ENCODE data around the gene MYO16. TPM values are rescaled to one million over a fixed set of nuclear protein-coding genes. Genes with fewer than 3 reads are reported as not detected.

Gene MYO16
- total RNA-seq, 1 experiment from 2014 or later: 0.06 TPM

DNA sequence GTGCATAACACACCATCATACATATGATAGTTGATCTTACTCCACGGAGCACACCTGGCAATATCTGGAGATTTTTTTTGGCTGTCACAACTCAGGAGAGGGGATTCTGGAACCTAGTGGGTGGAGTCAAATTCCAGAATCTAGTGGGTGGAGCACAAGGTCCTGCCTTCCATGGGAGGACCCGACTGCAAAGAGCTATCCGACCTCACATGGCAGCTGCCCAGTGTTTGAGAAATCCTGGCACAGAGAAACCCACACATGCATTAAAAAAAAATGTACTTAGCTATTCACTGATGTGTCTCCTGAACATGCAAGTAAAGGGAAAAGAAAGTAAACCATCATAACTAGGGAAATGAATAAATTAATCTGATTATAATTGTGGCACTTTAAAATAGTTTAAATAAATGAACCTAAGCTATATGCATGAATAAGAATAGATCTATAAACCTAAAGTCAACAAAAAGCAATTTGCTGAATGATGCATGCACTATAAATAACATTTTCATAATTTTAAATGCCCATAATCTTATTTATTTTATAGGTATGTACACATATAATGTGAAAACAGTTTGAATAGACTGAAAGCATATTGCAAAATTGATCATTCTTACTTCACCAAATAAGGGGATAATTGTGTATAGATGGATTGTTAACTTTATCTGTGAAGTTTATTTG lies 300.3 kb downstream of the MYO16 start:
- no peak for DNase-seq (ENCODE audit: low read depth)

DNA sequence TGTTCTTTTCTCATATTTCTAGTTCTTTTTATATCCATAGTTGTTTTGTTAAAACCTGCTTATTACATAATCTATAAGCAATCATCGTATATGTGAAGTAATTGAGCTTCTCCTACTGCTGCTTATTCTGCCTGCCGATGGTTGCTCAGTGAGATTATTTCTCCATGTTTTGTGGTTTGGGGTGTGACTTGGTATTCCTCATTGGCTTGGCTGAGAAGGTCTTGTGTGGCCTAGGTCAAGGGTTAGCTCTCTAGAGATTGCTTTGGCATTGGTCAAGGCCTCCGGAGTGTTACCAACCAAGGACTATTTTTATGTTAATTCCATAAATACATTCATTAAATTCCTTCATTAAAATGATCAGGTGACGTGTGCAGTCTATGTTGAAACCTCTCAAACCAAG lies 302.8 kb downstream of the MYO16 start:
- DNase-seq (ENCODE audit: low read depth): no peak

DNA sequence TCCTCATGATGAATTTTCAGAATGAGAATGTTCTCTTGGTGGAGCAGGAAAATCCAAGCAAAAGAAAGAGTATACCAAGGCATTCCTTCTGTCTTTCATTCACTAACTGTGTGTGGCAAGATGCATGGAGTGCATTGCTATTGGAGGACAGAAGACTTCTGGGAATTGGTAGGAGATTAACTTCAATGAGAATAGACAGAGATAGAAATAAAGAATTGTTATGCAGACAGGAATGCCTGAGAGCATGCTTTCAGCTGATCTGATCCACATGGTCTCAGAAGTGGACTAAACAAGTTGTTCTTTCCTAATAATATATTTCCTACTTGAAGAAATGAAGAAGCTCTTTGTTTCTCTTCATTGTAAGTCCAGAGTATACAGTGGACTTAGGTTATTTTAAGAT lies 303.6 kb downstream of the MYO16 start:
- DNase-seq (ENCODE audit: low read depth): no peak

DNA sequence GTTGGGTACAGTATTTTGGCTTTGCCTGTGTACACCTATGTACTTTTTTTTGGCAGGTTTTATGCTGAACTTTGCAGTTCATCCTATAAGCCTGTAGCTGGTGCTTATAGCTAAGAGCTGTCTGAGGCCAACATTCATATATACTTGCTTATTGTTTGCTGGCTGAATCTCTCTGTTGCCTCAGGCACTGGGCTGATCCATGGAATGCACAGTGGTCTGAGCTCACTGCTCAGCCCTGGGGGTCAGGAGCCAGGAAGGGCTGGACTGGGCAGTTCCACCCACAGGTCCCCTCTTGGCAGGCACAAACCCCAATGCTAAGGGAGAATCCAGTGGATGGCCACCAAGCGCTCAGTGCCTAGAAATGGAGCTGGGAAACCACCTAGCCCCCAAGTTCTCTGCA lies 308.7 kb downstream of the MYO16 start:
- no peak for DNase-seq (ENCODE audit: low read depth)

DNA sequence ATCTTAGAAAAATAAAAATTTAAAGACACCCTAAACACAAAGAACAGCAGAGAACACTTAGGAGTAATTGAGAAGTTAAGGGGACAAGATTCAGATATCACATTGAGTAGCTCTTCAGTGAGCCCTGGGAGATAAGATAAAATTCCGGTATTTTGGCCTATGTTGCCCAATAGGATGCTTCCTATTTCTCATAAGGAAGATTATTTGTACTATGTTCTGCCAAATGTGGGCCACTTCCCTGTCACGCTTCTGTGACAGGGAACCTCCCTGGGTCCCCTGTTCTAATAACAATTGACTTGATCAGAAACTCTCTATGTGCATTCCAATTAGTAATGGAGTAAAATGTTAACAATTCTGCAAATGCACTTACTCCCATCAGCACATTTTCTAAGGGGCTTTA lies 310.7 kb downstream of the MYO16 start:
- no peak for DNase-seq (ENCODE audit: low read depth)

DNA sequence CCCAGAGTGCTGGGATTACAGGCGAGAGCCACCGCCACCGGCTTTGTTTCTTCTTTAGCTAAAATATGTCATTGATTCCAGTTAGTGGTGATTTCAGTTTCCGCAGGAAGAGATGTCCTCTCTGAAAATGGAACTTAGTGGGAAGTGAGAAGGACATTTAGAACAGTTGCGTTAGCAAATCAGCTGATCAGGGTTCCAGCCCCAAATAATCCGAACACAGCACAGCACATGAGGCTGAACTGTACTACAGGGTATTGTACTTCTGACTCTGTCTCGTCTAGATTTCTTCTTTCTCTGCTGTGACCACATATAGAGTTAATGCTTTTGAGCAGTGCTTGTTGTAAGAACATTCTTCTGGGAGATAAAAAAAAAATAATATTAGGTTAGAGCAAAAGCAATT lies 314.4 kb downstream of the MYO16 start:
- no peak for DNase-seq (ENCODE audit: low read depth)

DNA sequence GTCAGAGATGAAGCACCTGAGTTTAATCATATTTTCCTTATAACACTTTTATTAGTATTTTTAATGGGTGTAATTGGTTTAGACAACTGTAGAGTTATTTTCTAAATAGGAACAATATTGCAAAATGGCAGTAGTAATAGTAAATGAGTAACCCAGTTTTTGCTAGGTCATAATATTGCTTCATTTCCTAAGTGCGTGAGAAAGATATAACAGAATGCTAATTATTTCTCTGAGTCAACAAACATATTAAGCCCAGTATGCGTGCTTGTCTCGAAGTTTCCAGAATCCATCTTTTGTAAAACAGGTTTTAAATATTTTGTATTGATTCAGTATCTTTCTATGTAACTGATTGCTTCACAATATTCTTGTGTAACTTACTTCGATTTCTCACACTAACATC lies 315.3 kb downstream of the MYO16 start:
- no peak for DNase-seq (ENCODE audit: low read depth)

DNA sequence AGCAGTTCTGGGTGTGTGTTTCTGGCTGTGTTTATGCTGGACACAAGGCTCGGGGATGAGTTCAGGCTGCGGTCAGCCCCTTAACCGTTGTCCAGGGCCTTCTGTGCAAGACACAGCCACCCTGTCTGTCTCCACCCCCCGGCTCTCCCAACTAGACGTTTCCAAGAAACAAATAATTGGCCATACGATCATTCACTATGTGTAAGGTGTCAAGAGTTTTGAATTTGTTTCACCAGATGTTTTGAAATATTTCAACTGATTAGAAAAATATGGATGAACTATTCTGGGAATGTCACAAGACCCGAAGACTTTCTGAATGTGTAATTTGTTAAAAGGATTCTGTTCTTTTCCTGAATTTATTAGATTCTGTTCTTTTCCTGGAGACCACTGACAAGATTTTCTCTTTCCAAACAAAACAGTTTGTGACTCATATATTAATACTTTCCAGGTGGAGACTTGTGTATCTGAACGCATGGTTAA lies 318.2 kb downstream of the MYO16 start:
- no peak for DNase-seq (ENCODE audit: low read depth)

DNA sequence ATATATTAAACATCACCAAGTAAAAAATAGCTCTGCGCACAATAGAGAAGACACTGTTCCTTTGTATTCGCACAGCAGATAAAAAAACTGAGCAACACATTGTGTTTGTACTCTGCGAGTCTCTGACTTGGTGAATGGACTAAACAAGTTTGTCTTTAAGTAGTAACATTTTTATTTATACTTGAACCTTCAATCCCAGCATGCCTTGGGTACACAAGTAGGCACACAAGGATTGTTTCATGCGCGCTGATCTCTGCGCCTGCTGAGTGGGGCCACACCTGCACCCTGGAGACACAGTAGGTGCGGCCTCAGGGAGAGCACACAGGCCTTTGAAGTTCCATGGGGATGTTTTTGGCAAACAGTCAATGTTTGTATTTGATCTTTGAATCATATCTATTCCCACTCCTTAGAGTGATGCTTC lies 318.9 kb downstream of the MYO16 start:
- DNase-seq (ENCODE audit: low read depth): no peak

DNA sequence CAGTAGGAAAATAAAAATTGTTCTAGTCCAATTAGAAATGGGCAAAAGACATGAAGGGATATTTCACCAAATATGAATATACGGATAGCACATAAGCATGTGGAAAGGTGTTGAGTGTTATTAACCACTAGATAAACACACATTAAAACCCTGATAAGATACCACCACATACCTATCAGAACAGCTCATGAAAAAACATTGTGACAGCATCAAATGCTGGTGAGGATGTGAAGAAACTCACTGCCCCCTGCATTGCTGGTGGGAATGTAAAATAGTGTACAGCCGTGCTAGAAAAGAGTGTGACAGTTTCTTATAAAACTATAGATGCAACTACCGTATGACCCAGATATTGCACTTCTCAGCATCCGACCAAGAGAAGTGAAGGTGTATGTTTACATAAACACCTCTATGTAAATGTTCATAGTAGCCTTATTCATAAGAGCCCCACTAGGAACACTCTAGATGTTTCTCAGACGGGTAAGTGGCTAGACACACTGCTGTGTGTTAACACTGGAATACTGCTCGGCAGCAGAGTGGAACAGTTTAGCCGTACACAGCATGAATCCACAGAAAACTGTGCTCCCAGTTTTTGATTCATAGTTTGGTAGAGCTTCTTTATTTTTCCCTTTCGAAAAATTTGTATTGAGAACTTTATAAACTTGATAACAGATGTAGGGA lies 321.1 kb downstream of the MYO16 start:
- DNase-seq (ENCODE audit: low read depth): peak; percentile 45

DNA sequence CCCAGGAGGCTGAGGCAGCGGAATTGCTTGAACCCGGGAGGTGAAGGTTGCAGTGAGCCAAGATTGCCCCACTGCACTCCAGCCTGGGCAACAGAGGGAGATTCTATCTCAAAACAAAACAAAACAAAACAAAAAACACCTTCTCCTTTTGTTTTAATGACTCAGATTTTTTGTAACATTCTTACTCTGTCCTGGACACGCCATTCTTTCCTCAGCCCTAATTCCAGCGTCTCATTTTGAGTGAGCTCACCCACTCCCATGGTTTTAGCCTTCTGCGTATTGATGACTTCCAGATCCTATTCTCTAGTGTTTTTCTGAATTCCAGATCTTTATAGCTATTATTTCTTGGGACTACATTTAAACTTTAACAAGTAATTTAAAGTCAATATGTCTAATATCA lies 326.3 kb downstream of the MYO16 start:
- no peak for DNase-seq (ENCODE audit: low read depth)

DNA sequence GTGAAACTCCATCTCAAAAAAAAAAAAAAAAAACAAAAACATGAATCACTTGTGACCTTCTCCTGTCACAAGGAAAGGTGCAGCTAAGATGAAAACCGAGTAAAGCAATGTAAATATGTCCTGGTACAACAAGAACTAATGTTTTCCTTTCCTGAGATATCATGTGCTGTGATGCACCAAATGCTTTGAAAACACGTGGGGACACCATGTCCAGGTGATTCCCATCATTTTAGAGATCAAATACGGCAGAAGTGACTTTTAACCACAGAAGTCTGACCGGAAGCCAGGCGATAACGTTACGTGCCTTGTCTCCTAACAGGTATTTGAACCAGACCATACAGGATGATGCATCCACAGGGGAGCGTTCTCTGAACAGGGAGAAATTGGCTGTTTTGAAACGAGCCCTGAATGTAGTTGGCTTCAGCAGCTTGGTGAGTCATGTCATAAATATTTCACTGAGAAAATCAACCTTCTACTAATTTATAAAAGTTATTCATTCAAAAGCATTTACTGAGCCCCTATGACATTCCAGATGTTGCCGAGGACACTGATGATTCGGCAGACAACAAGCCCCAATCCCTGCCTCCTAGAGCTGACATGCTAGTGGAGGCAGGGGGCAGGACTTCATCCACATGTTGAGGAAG lies 328.1 kb downstream of the MYO16 start:
- peak; percentile 40 for DNase-seq (ENCODE audit: low read depth)

DNA sequence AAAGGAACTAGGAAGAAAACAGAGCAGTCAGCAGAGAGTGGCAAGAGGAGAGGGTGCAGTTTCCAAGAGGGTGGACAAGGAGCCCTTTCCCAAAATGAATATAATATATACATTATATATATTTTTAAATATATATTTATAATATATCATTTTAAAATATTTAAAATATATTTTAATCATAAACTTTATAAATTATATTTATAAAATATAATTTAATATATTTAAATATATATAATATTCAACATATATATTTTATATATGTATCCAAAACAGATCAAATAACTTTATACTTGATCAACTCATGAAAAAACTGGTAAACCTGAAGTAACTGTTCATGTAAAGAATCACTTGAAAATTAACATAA lies 328.6 kb downstream of the MYO16 start:
- DNase-seq (ENCODE audit: low read depth): no peak

DNA sequence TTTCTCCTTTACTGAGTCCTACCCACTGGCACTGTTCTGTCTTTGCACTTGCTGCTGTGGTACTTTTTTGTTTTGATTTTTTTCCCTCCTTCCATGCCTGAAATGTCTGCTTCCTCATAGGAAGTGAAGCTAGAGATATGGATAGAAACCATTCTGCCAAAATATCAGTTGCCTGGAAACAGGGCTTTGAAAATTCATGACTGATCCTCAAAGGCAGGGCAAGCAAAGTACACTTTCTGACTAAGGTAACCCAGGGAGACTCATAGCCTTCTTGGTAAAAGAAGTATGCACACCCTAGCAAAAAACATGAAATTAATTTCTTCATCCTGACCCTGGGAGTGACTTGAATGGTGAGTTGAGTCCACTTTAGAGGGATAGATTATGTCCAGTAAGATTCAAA lies 329.8 kb downstream of the MYO16 start:
- DNase-seq (ENCODE audit: low read depth): no peak

DNA sequence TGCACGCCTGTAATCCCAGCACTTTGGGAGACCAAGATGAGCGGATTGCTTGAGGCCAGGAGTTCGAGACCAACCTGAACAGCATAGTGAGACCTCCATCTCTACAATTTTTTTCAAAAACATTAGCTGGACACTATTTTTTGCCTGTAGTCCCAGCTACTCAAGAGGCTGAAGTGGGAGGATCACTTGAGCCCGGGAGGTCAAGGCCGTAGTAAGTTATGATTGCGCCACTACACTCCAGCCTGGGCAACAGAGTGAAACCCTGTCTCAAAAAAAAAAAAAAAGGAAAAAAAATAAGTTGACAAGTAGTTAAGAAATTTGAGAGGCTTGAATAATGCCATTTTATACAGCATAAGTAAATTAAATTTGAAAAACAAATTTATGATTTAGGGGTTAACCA lies 330.6 kb downstream of the MYO16 start:
- DNase-seq (ENCODE audit: low read depth): no peak

DNA sequence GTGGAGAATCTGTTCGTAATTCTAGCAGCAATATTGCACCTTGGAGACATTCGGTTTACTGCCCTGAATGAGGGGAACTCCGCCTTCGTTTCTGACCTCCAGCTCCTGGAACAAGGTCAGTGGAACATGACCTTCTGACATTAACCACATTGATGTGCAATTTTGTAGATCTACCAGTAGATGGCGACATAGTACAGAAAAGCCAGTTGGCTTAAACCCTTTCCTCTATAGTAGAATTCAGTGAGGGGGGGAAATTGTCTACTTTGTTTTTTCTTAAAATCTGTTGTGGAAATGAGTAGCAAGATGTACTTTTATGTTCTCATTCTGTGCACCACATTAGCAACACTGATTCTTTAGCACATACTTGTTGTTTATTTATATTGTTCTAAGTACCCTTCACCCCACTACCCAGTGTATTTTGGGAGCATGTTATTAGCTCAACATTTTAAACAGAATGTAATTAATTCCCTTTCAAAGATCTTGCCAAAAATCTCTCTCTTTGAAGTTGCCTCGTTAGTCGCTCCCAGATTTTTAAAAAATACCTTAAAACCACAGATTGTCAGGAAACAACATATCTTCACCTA lies 332.2 kb downstream of the MYO16 start:
- peak; percentile 11 for DNase-seq (ENCODE audit: low read depth)

DNA sequence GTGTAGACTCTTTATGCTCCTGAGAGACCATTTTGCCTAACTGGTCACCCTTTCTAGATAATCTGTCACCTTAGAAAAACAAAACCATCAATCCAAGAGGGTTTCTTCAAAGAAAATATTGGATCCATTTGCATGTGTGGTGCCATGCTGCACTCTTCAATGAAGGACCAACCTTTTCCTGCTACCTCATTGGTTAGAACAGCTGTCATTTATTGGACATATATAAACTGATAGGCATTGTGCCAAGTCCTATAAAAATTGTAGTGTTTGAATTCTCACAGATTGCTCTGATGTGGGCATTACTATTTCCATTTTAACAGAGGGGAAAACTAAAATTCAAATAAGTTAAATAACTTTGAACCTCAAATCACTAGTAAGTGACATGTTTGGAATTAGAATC lies 333.2 kb downstream of the MYO16 start:
- no peak for DNase-seq (ENCODE audit: low read depth)

DNA sequence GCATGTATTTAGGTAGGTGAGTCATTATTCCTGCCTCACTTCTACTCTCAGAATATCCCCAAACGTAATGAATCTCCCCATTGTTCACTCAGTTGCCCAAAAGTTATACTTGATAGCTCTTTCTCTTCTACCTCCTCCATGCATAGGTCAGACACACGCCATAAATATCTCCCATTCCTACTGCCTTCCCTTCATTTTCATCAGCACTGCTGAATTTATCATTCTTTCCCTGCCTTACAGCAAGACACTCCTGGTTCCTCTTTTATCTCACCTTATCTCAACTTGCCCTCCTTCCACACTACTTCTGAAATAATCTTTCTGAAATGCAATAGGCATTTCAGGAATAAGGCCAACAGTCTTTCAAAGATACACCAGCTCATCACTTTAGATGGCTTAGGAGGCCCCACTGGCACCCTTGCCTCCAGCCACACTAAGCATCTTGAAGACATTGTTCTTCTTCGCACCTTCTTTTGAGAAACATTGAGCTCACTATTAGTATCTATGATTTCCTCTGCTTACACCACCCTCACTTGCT lies 333.9 kb downstream of the MYO16 start:
- no peak for DNase-seq (ENCODE audit: low read depth)

DNA sequence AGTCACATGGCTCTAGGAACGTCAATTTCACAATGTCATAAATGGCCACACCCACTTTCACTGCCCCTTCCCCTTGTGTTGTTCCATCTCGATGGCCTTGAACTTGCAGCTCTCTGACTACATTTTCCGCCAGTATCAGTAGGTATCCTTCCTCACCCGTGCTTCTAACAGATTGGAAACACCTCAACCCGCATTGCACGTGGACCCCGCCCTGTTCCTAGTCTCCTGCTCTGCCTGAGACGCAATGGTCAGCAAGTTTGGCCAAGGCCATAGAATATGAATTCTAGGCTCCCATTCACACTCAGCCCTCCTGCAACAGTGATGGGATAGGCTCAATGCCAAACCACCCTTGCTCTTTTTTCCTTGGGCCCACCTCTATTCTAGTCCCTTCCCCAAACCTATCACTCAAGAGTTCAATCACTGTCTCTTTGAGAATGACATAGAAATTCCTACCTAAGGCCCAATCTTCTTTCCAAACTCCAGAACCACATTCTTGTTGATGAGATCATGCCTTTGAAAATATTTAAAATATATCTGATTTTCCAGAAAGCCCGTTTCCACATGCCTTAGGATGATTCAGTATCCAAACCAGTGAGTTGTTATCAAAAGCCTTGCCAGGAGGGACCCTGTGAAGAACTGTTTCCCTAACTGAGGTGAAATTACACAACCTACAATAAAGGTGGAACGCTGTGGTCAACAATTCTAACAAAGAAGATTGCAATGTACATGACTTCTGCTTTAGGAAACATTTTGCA lies 334.6 kb downstream of the MYO16 start:
- no peak for DNase-seq (ENCODE audit: low read depth)

DNA sequence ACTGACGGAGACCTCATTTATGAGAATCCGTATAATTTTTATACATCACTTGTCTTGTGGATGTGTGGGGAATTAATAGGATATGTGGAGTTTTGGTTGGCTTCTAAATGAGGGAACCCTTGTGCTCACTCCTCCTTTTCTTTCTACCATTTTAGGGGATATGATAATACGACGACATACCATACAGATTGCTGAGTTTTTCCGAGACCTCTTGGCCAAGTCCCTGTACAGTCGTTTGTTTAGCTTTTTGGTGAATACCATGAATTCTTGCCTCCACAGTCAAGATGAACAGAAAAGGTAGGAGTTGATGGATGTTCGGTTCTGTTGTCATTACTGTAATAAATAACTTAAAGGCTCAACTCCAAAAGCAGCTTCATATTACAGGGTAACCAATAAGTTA lies 335.2 kb downstream of the MYO16 start:
- no peak for DNase-seq (ENCODE audit: low read depth)

DNA sequence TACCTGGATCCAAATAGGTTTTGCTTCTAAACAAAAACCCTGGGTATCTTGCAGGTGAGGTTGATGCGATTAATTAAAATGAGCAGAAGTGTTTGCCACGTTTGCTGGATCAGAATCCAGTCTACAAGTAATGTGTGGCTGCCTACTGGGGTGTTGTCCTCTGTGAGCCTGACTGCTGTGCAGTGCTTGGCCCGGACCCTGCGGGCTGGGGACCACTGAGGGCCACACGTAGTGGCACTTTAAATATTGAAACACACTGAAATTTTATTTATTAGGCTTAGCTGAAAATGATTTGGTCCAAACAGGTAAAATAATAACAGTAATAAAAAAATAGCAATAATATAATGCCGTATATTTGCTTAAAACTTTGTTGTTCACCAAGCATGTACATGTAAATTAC lies 338.0 kb downstream of the MYO16 start:
- DNase-seq (ENCODE audit: low read depth): no peak

DNA sequence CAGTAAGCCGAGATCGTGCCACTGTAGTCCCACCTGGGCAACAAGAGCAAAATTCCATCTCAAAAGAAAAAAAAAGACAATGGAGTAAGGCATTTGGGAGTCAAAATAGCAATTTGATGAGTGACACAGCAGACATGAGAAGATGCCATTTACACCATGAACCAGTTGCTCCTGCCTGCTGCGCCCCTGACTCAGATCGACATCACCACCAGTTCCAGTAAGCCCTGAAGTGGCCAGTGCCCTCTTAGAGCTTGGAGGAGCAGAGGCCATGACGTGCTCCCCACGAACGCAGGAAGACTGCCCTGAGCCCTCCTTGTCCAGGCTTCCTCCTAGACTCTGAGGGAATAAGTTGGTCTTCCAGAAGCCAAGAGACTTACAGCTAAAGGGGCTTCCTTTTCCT lies 339.2 kb downstream of the MYO16 start:
- DNase-seq (ENCODE audit: low read depth): no peak
